GM23248 (cell line): ENCODE data around the gene LCN6. TPM values are rescaled to one million over a fixed set of nuclear protein-coding genes. Genes with fewer than 3 reads are reported as not detected.

Experiments
- DNase-seq: peaks from one replicate; pipeline ENCODE4 v3.0.0-alpha.2; 2015
- H2AFZ ChIP-seq: fragments of 200-600 bp; sonication (generic); 2 replicates; pipeline ENCODE4 v1.6.1; 2016; ENCODE audit warnings: antibody characterized with exemption
- H3F3A ChIP-seq: fragments of 200-600 bp; sonication (generic); 2 replicates; pipeline ENCODE4 v1.6.1; 2016; ENCODE audit warnings: mild to moderate bottlenecking, antibody characterized with exemption, mixed run types; ENCODE audit not compliant: insufficient read depth
- H3K27ac ChIP-seq: fragments of 200-600 bp; sonication (generic); 2 replicates; pipeline ENCODE4 v1.5.1; 2016; ENCODE audit warnings: mild to moderate bottlenecking
- H3K27me3 ChIP-seq: fragments of 200-600 bp; sonication (generic); replicated peaks from 2 replicates; pipeline ENCODE4 v1.6.1; 2016; ENCODE audit warnings: mild to moderate bottlenecking; ENCODE audit not compliant: insufficient read depth
- H3K36me3 ChIP-seq: fragments of 200-600 bp; sonication (generic); 2 replicates; pipeline ENCODE4 v1.6.1; 2016; ENCODE audit warnings: low read depth, mild to moderate bottlenecking
- H3K4me1 ChIP-seq: fragments of 200-600 bp; sonication (generic); 2 replicates; pipeline ENCODE4 v1.6.1; 2016; ENCODE audit warnings: mild to moderate bottlenecking; ENCODE audit not compliant: insufficient read depth
- H3K4me2 ChIP-seq: fragments of 200-600 bp; sonication (generic); one replicate; pipeline ENCODE4 v1.6.1; 2016; ENCODE audit warnings: mild to moderate bottlenecking; ENCODE audit not compliant: unreplicated experiment
- H3K4me3 ChIP-seq: fragments of 200-600 bp; sonication (generic); 2 replicates; pipeline ENCODE4 v1.5.1; 2016; ENCODE audit warnings: mild to moderate bottlenecking
- H3K79me2 ChIP-seq: fragments of 200-600 bp; sonication (generic); 2 replicates; pipeline ENCODE4 v1.6.1; 2016; ENCODE audit warnings: mild to moderate bottlenecking; ENCODE audit not compliant: insufficient read depth
- H3K9ac ChIP-seq: fragments of 200-600 bp; sonication (generic); 2 replicates; pipeline ENCODE4 v1.6.1; 2016; ENCODE audit warnings: mild to moderate bottlenecking
- H3K9me2 ChIP-seq: fragments of 200-600 bp; sonication (generic); 2 replicates; pipeline ENCODE4 v1.6.1; 2016; ENCODE audit warnings: mixed run types, mild to moderate bottlenecking, moderate library complexity; ENCODE audit not compliant: insufficient read depth
- H3K9me3 ChIP-seq: fragments of 200-600 bp; sonication (generic); one replicate; pipeline ENCODE4 v1.6.1; 2017; ENCODE audit warnings: low read depth
- H4K20me1 ChIP-seq: fragments of 200-600 bp; sonication (generic); 2 replicates; pipeline ENCODE4 v1.6.0; 2016; ENCODE audit not compliant: insufficient read depth
- EZH2 ChIP-seq: fragments of 200-600 bp; sonication (generic); IDR thresholded peaks from 2 replicates; pipeline ENCODE4 v1.6.1; 2018; ENCODE audit warnings: antibody characterized with exemption, mild to moderate bottlenecking; ENCODE audit not compliant: insufficient read depth, poor library complexity, severe bottlenecking
- EZH2phosphoT487 ChIP-seq: fragments of 200-600 bp; sonication (generic); IDR thresholded peaks from 2 replicates; pipeline ENCODE4 v1.6.1; 2018; ENCODE audit warnings: antibody characterized with exemption, moderate library complexity, mild to moderate bottlenecking, low read depth; ENCODE audit not compliant: insufficient read depth
- WGBS, 2 experiments: methylation state at CpG; one replicate each; pipeline ENCODE4 v1.1.6; 2015 to 2017; ENCODE audit warnings: low lambda C conversion rate in 2 of 2, low coverage in 1 of 2; ENCODE audit errors: missing lambda C conversion rate in 2 of 2; 5-methylcytosine and 5-hydroxymethylcytosine counted together
- in situ Hi-C: fragments of 300-500 bp; cut with MboI; formaldehyde crosslinking; loops from 2 replicates; pipeline ENCODE4 v1.15.0; 2020
- polyA plus RNA-seq: library from polyadenylated mRNA; unstranded; fragments of >200 nt; fragmentation: Nextera tagmentation; extraction: Ambion mirVana; gene quantifications from 2 replicates; pipeline ENCODE4 v1.2.1, GENCODE V29; 2016
- total RNA-seq: library from RNA; depleted of rRNA; stranded (reverse); fragments of >200 nt; shearing (Covaris generic); gene quantifications from 2 replicates; pipeline ENCODE4 v1.2.3, GENCODE V29; 2014

LCN6 gene
- total and polyA plus RNA-seq, 2 experiments from 2014 or later = not detected

DNA sequence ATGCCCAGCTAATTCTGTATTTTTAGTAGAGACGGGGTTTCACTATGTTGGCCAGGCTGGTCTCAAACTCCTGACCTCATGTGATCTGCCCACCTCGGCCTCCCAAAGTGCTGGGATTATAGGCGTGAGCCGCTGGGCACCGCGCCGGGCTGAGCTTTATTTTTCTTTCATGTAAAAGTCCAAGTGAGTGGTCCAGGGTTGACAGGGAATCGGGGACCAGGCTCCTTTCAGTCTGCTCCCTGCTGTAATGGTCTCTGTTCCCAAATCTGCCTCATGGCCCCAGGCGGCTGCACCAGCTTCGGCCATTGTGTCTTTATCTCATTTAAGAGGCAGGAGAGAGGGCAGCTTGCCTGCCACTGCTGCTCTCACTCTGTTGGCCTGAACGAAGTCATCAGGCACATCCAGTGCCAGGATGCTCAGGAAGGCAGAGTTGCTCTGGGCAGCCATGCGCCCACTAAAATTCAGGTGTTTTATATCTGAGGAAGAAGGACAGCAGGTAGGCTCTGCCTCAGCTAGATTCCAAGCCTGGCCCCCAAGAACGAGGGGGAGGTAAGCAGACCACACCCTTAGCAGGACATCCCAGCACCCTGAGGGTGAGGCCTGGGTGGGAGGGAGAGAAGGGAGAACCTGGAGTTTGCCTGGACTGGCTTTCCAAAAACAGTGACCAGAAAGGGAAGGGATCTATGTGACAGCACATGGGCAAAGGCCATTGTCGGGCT is 46.1 kb upstream of the LCN6 start:
- in situ Hi-C loops = no loop called here

DNA sequence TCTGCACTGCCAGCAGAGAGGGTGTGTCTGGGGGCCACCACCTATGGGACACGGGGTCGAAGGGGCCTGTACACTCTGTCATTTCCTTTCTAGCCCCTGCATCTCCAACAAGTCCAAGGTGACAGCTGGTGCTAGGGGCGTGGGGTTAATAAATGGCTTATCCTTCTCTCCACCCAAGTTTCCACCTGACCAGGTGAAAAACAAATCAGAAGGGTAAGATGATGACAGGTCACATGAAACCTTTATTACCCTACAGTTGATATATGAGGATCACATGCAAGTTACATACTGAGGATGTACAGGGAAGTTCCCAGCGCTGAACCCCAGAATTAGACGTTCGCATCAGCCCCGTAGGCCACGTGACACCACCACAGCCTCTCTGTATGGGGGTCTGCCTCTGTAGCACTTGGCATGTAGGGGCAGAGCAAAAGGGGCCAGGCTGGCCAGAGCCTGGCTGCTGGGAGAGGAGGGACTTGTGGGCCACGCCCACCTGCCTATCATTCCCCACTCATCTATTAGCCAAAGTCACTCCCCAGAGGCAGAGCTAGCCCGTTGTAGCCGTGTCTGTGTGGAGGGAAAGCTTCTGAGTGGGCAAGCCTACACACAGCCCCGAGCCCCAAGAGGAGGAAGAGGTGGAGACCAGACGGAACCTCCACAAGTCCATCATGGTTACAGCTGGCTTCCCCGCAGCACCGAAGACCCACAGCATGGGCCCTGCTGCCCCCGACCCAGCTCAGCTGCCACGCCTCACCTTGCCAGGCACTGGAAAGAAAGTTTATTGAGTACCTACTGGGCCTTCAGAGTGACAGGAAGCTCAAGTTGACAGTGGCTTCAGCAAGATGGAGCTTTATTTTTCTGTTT is 45.0 kb upstream of the LCN6 start:
- TF ChIP-seq EZH2 = no peak
- no peak for TF ChIP-seq EZH2phosphoT487
- Histone ChIP-seq H2AFZ (no peak overlapping the region), H3K9me3 (no peaks in the 10 kb centered on the region), H3K9me2 (no peaks in the 10 kb centered on the region), H3K9ac (no peak overlapping the region), H3K4me2 (no peak overlapping the region), H3K27me3 (peaks cover 12% of the 10 kb centered on the region), H4K20me1 (no peaks in the 10 kb centered on the region), H3K36me3 (no peaks in the 10 kb centered on the region), H3K79me2 (0 out of 2 replicates have a peak, but pooled peaks cover 5% of the 10 kb centered on the region), H3K4me3 (no peak overlapping the region), H3K27ac (no peak overlapping the region), H3F3A (peaks cover 4% of the 10 kb centered on the region; the same call in 1 of the 2 replicates), H3K4me1 (peaks cover 5% of the 10 kb centered on the region)
- in situ Hi-C loops = no loop called here
- no peak for DNase-seq
- 83 to 85% methylated on average over 17 of the region's 17 CpGs for WGBS, 2 experiments

More for the DNA sequence above, 46.1 kb upstream of the LCN6 start:
- Histone ChIP-seq H3K4me3 (no peak overlapping the region), H3K4me1 (peaks cover 5% of the 10 kb centered on the region), H3K27ac (no peak overlapping the region), H3K27me3 (peaks cover 23% of the 10 kb centered on the region), H3K79me2 (0 out of 2 replicates have a peak, but pooled peaks cover 5% of the 10 kb centered on the region), H3K9ac (no peak overlapping the region), H3K9me3 (no peaks in the 10 kb centered on the region), H3K36me3 (no peaks in the 10 kb centered on the region), H3K9me2 (no peaks in the 10 kb centered on the region), H2AFZ (no peak overlapping the region), H3F3A (peaks cover 4% of the 10 kb centered on the region; the same call in 1 of the 2 replicates), H3K4me2 (no peak overlapping the region), H4K20me1 (no peaks in the 10 kb centered on the region)
- no peak for DNase-seq
- WGBS, 2 experiments = 92 to 93% methylated on average over 14 of the region's 14 CpGs
- TF ChIP-seq EZH2phosphoT487 = no peak
- TF ChIP-seq EZH2 = no peak

DNA sequence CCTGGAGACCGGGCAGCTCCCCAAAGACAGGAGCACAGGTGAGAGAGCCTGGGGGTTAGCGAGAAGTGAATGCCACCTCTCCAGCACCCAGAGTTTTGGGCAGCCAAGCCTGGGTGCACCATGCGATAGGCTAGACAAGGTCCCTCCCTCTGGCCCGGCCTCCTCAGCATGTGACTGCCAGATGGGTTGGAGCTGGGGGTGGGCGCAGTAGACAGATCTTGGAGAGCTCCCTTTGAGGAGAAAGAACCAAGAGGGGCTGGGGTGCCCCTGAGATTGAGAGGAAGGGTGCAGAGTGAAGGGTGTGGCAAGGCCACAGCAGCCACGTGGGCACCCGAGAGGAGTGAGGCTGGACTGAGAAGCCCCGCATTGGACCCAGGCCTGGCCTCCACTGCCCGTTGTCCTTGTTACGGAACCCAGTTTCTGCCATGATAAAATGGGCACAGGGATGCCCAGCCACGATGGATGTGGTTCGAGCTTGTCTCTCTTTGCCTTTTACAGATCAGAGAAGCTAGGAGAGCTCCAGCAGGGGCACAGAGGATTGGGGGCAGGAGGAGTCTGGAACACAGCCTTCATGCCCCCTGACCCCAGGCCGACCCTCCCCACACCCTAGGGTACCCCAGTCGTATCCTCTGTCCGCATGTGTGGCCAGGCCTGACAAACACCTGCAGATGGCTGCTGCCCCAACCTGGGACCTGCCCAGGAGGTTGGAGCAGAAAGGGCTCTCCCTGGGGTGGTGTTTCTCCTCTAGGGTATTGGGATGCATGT is 44.2 kb upstream of the LCN6 start:
- no peak overlapping the region for H3K27ac ChIP-seq
- no peak overlapping the region for H3K9ac ChIP-seq
- peaks cover 4% of the 10 kb centered on the region; the same call in 1 of the 2 replicates for H3F3A ChIP-seq
- DNase-seq = no peak
- 84 to 89% methylated on average over 15 of the region's 15 CpGs for WGBS, 2 experiments
- TF ChIP-seq EZH2 = no peak
- no peak for TF ChIP-seq EZH2phosphoT487
- no peak overlapping the region for H3K4me3 ChIP-seq
- H3K36me3 ChIP-seq = no peaks in the 10 kb centered on the region
- H3K79me2 ChIP-seq = 0 out of 2 replicates have a peak, but pooled peaks cover 5% of the 10 kb centered on the region
- H3K9me3 ChIP-seq = no peaks in the 10 kb centered on the region
- H3K4me1 ChIP-seq = peaks cover 5% of the 10 kb centered on the region
- H4K20me1 ChIP-seq = no peaks in the 10 kb centered on the region
- peaks cover 8% of the 10 kb centered on the region for H3K27me3 ChIP-seq
- peak overlapping the region; percentile 74 for H3K4me2 ChIP-seq
- in situ Hi-C loops = no loop called here
- H2AFZ ChIP-seq = no peak overlapping the region
- no peaks in the 10 kb centered on the region for H3K9me2 ChIP-seq
